Measurements from ENCODE around the gene ZNF827. TPM values are rescaled to one million over a fixed set of nuclear protein-coding genes. Genes with fewer than 3 reads are reported as not detected.

Gene ZNF827
- total and polyA plus RNA-seq, 2 of the 8 experiments (the other 6 are each of a cell fraction or from before 2014, with no cell fraction given) = 25.3 to 26.2 TPM

- Histone ChIP-seq H3K9me3 (ENCODE audit: insufficient read depth in 2 of 2, low read depth in 1 of 2, low read length in 1 of 2) (peaks cover 11 to 13% of the 10 kb centered on the region in 2 experiments), H2BK120ac (replicated peaks; ENCODE audit: low read depth, low read length) (no peak overlapping the region), H2AFZ (ENCODE audit: low read length) (no peak overlapping the region), H4K20me1 (replicated peaks in 1 of 2; ENCODE audit: control insufficient read depth in 1 of 2, insufficient read depth in 2 of 2, low read length in 2 of 2) (no peaks in the 10 kb centered on the region), H2BK20ac (ENCODE audit: low read length) (no peak overlapping the region), H3K23me2 (ENCODE audit: low read depth, low read length) (no peaks in the 10 kb centered on the region), H3K36me3 (ENCODE audit: control insufficient read depth in 2 of 4, insufficient read depth in 4 of 4, low read length in 3 of 4) (peaks cover 0 to 40% (median 13%) of the 10 kb centered on the region in 4 experiments; a peak in 7 of 8 replicates), H4K8ac (ENCODE audit: extremely low read depth, insufficient read depth, low read length) (no peak overlapping the region), H3K4me2 (ENCODE audit: insufficient read depth in 1 of 2, low read depth in 2 of 2, low read length in 2 of 2) (no peak overlapping the region), H2BK15ac (ENCODE audit: low read length) (no peak overlapping the region), H3K56ac (replicated peaks; ENCODE audit: insufficient read length, low read depth, low read length) (no peak overlapping the region), H2BK12ac (ENCODE audit: low read depth, low read length) (no peak overlapping the region), H3K79me1 (ENCODE audit: low read depth, low read length) (no peaks in the 10 kb centered on the region), H3K4me3 (ENCODE audit: extremely low read depth in 1 of 4, insufficient read depth in 2 of 4, low read depth in 3 of 4, low read length in 4 of 4) (no peak overlapping the region), H3K23ac (ENCODE audit: insufficient read length) (no peak overlapping the region), H3K18ac (ENCODE audit: extremely low read depth, low read length) (no peak overlapping the region), H3K79me2 (ENCODE audit: control insufficient read depth in 1 of 2, insufficient read depth in 2 of 2, low read length in 2 of 2) (no peaks in the 10 kb centered on the region), H2BK5ac (ENCODE audit: low read depth, low read length) (no peak overlapping the region), H3K9ac (replicated peaks in 1 of 4; ENCODE audit: extremely low read depth in 1 of 4, low read depth in 3 of 4, low read length in 3 of 4) (no peak overlapping the region), H3K27ac (ENCODE audit: low read depth, low read length) (no peak overlapping the region), H3K4me1 (replicated peaks in 1 of 4; ENCODE audit: control insufficient read depth in 3 of 4, insufficient read depth in 4 of 4, low read length in 3 of 4) (peaks cover 0 to 5% (median 2%) of the 10 kb centered on the region in 4 experiments; a peak in 2 of 7 replicates), H2AK5ac (ENCODE audit: low read depth, low read length) (no peak overlapping the region), H3K27me3 (replicated peaks in 1 of 4; ENCODE audit: control insufficient read depth in 3 of 4, extremely low read depth in 1 of 4, insufficient read depth in 3 of 4, low read length in 3 of 4) (no peaks in the 10 kb centered on the region), H3K14ac (ENCODE audit: insufficient read length) (no peak overlapping the region), H4K91ac (replicated peaks; ENCODE audit: insufficient read length, low read length) (no peak overlapping the region), H4K5ac (ENCODE audit: insufficient read length, low read depth, low read length) (no peak overlapping the region), H3K4ac (replicated peaks; ENCODE audit: insufficient read length, low read depth, low read length) (no peak overlapping the region)
- DNase-seq (ENCODE audit: low read depth in 1 of 2, low spot score in 2 of 2) = no peak
- POLR2A ChIA-PET (ENCODE audit: partially characterized antibody) = no interaction called here
- CTCF ChIA-PET (ENCODE audit: partially characterized antibody) = interaction anchor here (0.9 kb wide), 1 partner anchor 67 kb away, joined by 3 read pairs; no protein-coding TSS in a partner anchor
- no peak for FAIRE-seq
- no peak for TF ChIP-seq HDAC6 (IDR thresholded peaks at IDR 0.05; ENCODE audit: low read depth, low read length)
- WGBS, 2 experiments (ENCODE audit: extremely low coverage in 1 of 2, insufficient coverage in 1 of 2, insufficient read length in 1 of 2, insufficient replicate concordance in 2 of 2, low coverage in 1 of 2, low lambda C conversion rate in 2 of 2, missing lambda C conversion rate in 1 of 2) = 89% methylated on average over 3 of the region's 3 CpGs; no CpG with 5 or more reads in 1 of the 2 experiments
These were observed 129.6 kb downstream of the ZNF827 start for GRCh38 chr4:145808848-145809512.

All from H1 (cell line).